Measurements from ENCODE around the gene DTWD1.
"Not testable (repeated sequence)": the region's sequence is repeated elsewhere in the genome, so short reads cannot be mapped to it uniquely, and the experiment has no call there.

DTWD1 gene

DNA sequence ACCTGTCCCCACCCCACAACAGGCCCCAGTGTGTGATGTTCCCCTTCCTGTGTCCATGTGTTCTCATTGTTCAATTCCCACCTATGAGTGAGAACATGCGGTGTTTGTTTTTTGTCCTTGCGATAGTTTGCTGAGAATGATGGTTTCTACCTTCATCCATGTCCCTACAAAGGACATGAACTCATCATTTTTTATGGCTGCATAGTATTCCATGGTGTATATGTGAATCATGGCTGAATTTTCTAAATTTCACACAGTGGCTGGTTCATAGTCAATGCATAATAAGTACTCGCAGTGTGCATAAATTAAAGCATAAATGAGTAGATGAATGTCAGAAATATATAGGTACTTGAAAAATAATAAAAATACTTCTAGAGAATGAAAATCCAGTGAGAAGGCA is 8.6 kb upstream of the DTWD1 start:
- H3K9ac ChIP-seq (ENCODE audit: low read length); H2BK5ac ChIP-seq (ENCODE audit: low read depth, low read length, poor library complexity, severe bottlenecking); H4K91ac ChIP-seq (ENCODE audit: low read length); H3K27me3 ChIP-seq (ENCODE audit: control insufficient read depth in 1 of 2, insufficient read depth in 1 of 2, low read length in 2 of 2); H3K14ac ChIP-seq (ENCODE audit: low read length in 2 of 2); H3K4me1 ChIP-seq (ENCODE audit: control insufficient read depth, insufficient read depth, low read depth, low read length); H3K4me2 ChIP-seq (ENCODE audit: low read length, poor library complexity, severe bottlenecking); H4K8ac ChIP-seq (ENCODE audit: low read length); H2AFZ ChIP-seq (ENCODE audit: low read depth, low read length); H3K4ac ChIP-seq (ENCODE audit: low read depth in 1 of 2, low read length in 2 of 2); H2BK12ac ChIP-seq (ENCODE audit: low read length in 2 of 2); H3K4me3 ChIP-seq (ENCODE audit: insufficient read depth in 1 of 2, low read depth in 1 of 2, low read length in 2 of 2); H3K23ac ChIP-seq (ENCODE audit: low read length in 2 of 2); H3K18ac ChIP-seq (ENCODE audit: low read depth in 1 of 2, low read length in 2 of 2); DNase-seq; H2AK5ac ChIP-seq (ENCODE audit: low read length, severe bottlenecking); H2BK120ac ChIP-seq (ENCODE audit: low read depth, low read length); H3K27ac ChIP-seq (ENCODE audit: low read length, poor library complexity, severe bottlenecking); H3K79me1 ChIP-seq (replicated peaks; ENCODE audit: low read length, poor library complexity, severe bottlenecking); H3K36me3 ChIP-seq (ENCODE audit: control insufficient read depth in 1 of 2, insufficient read depth in 2 of 2, low read depth in 1 of 2, low read length in 2 of 2); H2BK15ac ChIP-seq (ENCODE audit: low read depth, poor library complexity, severe bottlenecking): not testable (repeated sequence)
- peaks cover 29% of the 10 kb centered on the region for H3K9me3 ChIP-seq (ENCODE audit: control insufficient read depth, low read length)
- WGBS: no CpG with 5 or more reads among the region's 3 CpGs

GRCh38 chr15:49619226-49619625 is 1.6 kb upstream of the DTWD1 start:
- peak overlapping the region in 1 of 2 experiments; percentile 48 for H3K18ac ChIP-seq (ENCODE audit: low read depth in 1 of 2, low read length in 2 of 2)
- H3K4me3 ChIP-seq (ENCODE audit: insufficient read depth in 1 of 2, low read depth in 1 of 2, low read length in 2 of 2): peak overlapping the region in 1 of 2 experiments; percentile 25
- peaks cover 10% of the 10 kb centered on the region for H3K79me1 ChIP-seq (replicated peaks; ENCODE audit: low read length, poor library complexity, severe bottlenecking)
- no peak overlapping the region for H3K14ac ChIP-seq (ENCODE audit: low read length in 2 of 2)
- H3K27me3 ChIP-seq (ENCODE audit: control insufficient read depth in 1 of 2, insufficient read depth in 1 of 2, low read length in 2 of 2): no peaks in the 10 kb centered on the region
- H2AFZ ChIP-seq (ENCODE audit: low read depth, low read length): no peak overlapping the region
- H2BK15ac ChIP-seq (ENCODE audit: low read depth, poor library complexity, severe bottlenecking): no peak overlapping the region
- H2BK5ac ChIP-seq (ENCODE audit: low read depth, low read length, poor library complexity, severe bottlenecking): no peak overlapping the region
- peaks cover 0 to 17% of the 10 kb centered on the region in 2 experiments for H3K36me3 ChIP-seq (ENCODE audit: control insufficient read depth in 1 of 2, insufficient read depth in 2 of 2, low read depth in 1 of 2, low read length in 2 of 2)
- 73% methylated on average over 3 of the region's 3 CpGs for WGBS
- no peak overlapping the region for H3K23ac ChIP-seq (ENCODE audit: low read length in 2 of 2)
- H3K4ac ChIP-seq (ENCODE audit: low read depth in 1 of 2, low read length in 2 of 2): peak overlapping the region in 1 of 2 experiments; percentile 82
- H3K4me1 ChIP-seq (ENCODE audit: control insufficient read depth, insufficient read depth, low read depth, low read length): no peaks in the 10 kb centered on the region
- H3K27ac ChIP-seq (ENCODE audit: low read length, poor library complexity, severe bottlenecking): no peak overlapping the region
- no peak overlapping the region for H4K8ac ChIP-seq (ENCODE audit: low read length)
- H2BK12ac ChIP-seq (ENCODE audit: low read length in 2 of 2): no peak overlapping the region
- peak overlapping the region; percentile 96 for H3K9ac ChIP-seq (ENCODE audit: low read length)
- no peak for DNase-seq
- H2AK5ac ChIP-seq (ENCODE audit: low read length, severe bottlenecking): peak overlapping the region; percentile 36
- H3K4me2 ChIP-seq (ENCODE audit: low read length, poor library complexity, severe bottlenecking): no peak overlapping the region
- H4K91ac ChIP-seq (ENCODE audit: low read length): no peak overlapping the region
- peaks cover 23% of the 10 kb centered on the region for H3K9me3 ChIP-seq (ENCODE audit: control insufficient read depth, low read length)
- H2BK120ac ChIP-seq (ENCODE audit: low read depth, low read length): no peak overlapping the region

- Histone ChIP-seq H3K27ac (ENCODE audit: low read length, poor library complexity, severe bottlenecking) (peak overlapping the region; percentile 89), H2BK15ac (ENCODE audit: low read depth, poor library complexity, severe bottlenecking) (no peak overlapping the region), H3K27me3 (ENCODE audit: control insufficient read depth in 1 of 2, insufficient read depth in 1 of 2, low read length in 2 of 2) (no peaks in the 10 kb centered on the region), H3K23ac (ENCODE audit: low read length in 2 of 2) (no peak overlapping the region), H4K8ac (ENCODE audit: low read length) (no peak overlapping the region), H3K4me2 (ENCODE audit: low read length, poor library complexity, severe bottlenecking) (no peak overlapping the region), H3K9me3 (ENCODE audit: control insufficient read depth, low read length) (peaks cover 18% of the 10 kb centered on the region), H3K4me3 (ENCODE audit: insufficient read depth in 1 of 2, low read depth in 1 of 2, low read length in 2 of 2) (peak overlapping the region; percentile 80 to 86), H2BK5ac (ENCODE audit: low read depth, low read length, poor library complexity, severe bottlenecking) (no peak overlapping the region), H3K14ac (ENCODE audit: low read length in 2 of 2) (no peak overlapping the region), H2AFZ (ENCODE audit: low read depth, low read length) (no peak overlapping the region), H2AK5ac (ENCODE audit: low read length, severe bottlenecking) (no peak overlapping the region), H3K4me1 (ENCODE audit: control insufficient read depth, insufficient read depth, low read depth, low read length) (no peaks in the 10 kb centered on the region), H3K9ac (ENCODE audit: low read length) (peak overlapping the region; percentile 96), H3K18ac (ENCODE audit: low read depth in 1 of 2, low read length in 2 of 2) (no peak overlapping the region), H3K4ac (ENCODE audit: low read depth in 1 of 2, low read length in 2 of 2) (no peak overlapping the region), H2BK12ac (ENCODE audit: low read length in 2 of 2) (no peak overlapping the region), H3K79me1 (replicated peaks; ENCODE audit: low read length, poor library complexity, severe bottlenecking) (peaks cover 10% of the 10 kb centered on the region), H2BK120ac (ENCODE audit: low read depth, low read length) (no peak overlapping the region), H3K36me3 (ENCODE audit: control insufficient read depth in 1 of 2, insufficient read depth in 2 of 2, low read depth in 1 of 2, low read length in 2 of 2) (peaks cover 0 to 26% of the 10 kb centered on the region in 2 experiments), H4K91ac (ENCODE audit: low read length) (no peak overlapping the region)
- DNase-seq: peak; percentile 50
- 2% methylated on average over 2 of the region's 6 CpGs for WGBS
Measured at GRCh38 chr15:49620199-49620598, 649 bp upstream of the DTWD1 start.

GRCh38 chr15:49621401-49621811 is 558 bp downstream of the DTWD1 start:
- Histone ChIP-seq H2AK5ac (ENCODE audit: low read length, severe bottlenecking) (no peak overlapping the region), H3K18ac (ENCODE audit: low read depth in 1 of 2, low read length in 2 of 2) (peak overlapping the region in 1 of 2 experiments; percentile 70), H3K4me1 (ENCODE audit: control insufficient read depth, insufficient read depth, low read depth, low read length) (no peaks in the 10 kb centered on the region), H3K4me3 (ENCODE audit: insufficient read depth in 1 of 2, low read depth in 1 of 2, low read length in 2 of 2) (peak overlapping the region; percentile 24 to 86), H2BK12ac (ENCODE audit: low read length in 2 of 2) (no peak overlapping the region), H3K27me3 (ENCODE audit: control insufficient read depth in 1 of 2, insufficient read depth in 1 of 2, low read length in 2 of 2) (no peaks in the 10 kb centered on the region), H4K91ac (ENCODE audit: low read length) (no peak overlapping the region), H4K8ac (ENCODE audit: low read length) (no peak overlapping the region), H3K36me3 (ENCODE audit: control insufficient read depth in 1 of 2, insufficient read depth in 2 of 2, low read depth in 1 of 2, low read length in 2 of 2) (peaks cover 5 to 38% of the 10 kb centered on the region in 2 experiments), H3K4me2 (ENCODE audit: low read length, poor library complexity, severe bottlenecking) (peak overlapping the region; percentile 64), H3K23ac (ENCODE audit: low read length in 2 of 2) (no peak overlapping the region), H3K9me3 (ENCODE audit: control insufficient read depth, low read length) (peaks cover 14% of the 10 kb centered on the region), H3K79me1 (replicated peaks; ENCODE audit: low read length, poor library complexity, severe bottlenecking) (peaks cover 14% of the 10 kb centered on the region), H2AFZ (ENCODE audit: low read depth, low read length) (no peak overlapping the region), H2BK15ac (ENCODE audit: low read depth, poor library complexity, severe bottlenecking) (no peak overlapping the region), H2BK5ac (ENCODE audit: low read depth, low read length, poor library complexity, severe bottlenecking) (no peak overlapping the region), H2BK120ac (ENCODE audit: low read depth, low read length) (no peak overlapping the region), H3K14ac (ENCODE audit: low read length in 2 of 2) (no peak overlapping the region), H3K4ac (ENCODE audit: low read depth in 1 of 2, low read length in 2 of 2) (peak overlapping the region in 1 of 2 experiments; percentile 28), H3K9ac (ENCODE audit: low read length) (peak overlapping the region; percentile 96), H3K27ac (ENCODE audit: low read length, poor library complexity, severe bottlenecking) (no peak overlapping the region)
- peak; percentile 36 for DNase-seq
- 20% methylated on average over 8 of the region's 8 CpGs for WGBS
